ENCODE data around the gene CYBA.

DNA sequence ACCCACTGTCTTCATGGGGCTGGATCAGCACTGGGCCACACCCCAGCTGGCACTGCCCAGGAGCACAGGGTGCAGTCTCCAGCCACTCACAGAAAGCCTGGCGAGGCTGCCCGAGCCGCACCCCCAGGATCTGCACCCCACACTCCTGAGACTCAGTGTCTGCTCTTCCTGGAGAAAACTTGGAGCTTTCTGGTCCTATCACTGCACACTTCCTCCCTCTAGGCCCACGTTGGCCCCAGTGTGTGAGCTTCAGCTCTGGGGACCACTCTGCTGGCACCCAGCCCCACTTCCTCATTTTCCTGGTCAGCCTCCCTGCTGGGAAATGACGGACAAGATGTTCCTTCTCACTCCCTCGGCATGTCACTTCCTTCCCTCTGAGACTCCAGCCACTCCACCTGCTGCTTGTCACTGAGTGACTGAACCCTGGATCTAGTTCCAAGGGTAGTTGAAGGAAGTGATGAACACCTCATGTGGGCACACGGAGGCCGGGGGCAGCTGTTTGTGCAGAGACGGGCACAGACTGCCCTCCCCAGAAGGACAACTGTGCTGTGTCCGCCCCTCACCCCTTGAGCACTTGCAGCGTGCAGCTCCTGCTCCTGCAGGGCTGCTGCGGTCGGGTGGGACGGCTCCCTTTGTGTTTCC lies 51.6 kb downstream of the CYBA start:
- TF ChIP-seq, protein P1, sequence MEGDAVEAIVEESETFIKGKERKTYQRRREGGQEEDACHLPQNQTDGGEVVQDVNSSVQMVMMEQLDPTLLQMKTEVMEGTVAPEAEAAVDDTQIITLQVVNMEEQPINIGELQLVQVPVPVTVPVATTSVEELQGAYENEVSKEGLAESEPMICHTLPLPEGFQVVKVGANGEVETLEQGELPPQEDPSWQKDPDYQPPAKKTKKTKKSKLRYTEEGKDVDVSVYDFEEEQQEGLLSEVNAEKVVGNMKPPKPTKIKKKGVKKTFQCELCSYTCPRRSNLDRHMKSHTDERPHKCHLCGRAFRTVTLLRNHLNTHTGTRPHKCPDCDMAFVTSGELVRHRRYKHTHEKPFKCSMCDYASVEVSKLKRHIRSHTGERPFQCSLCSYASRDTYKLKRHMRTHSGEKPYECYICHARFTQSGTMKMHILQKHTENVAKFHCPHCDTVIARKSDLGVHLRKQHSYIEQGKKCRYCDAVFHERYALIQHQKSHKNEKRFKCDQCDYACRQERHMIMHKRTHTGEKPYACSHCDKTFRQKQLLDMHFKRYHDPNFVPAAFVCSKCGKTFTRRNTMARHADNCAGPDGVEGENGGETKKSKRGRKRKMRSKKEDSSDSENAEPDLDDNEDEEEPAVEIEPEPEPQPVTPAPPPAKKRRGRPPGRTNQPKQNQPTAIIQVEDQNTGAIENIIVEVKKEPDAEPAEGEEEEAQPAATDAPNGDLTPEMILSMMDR (conservative IDR thresholded peaks at IDR 0.05; ENCODE audit: low read length) = no peak
- no peak for TF ChIP-seq EZH2phosphoT487 (IDR thresholded peaks at IDR 0.05; ENCODE audit: borderline replicate concordance, low read depth, low read length)
